Mononuclear cell (primary cell): ENCODE measurements around the gene SLC37A1. TPM values are rescaled to one million over a fixed set of nuclear protein-coding genes. Genes with fewer than 3 reads are reported as not detected.

ENCODE experiments used
- H3K27me3 ChIP-seq: 2 replicates; pipeline ENCODE4 v1.6.0; 2011; ENCODE audit warnings: low read length, control low read depth; ENCODE audit not compliant: insufficient read depth
- H3K4me1 ChIP-seq: 2 replicates; pipeline ENCODE4 v1.5.1; 2011; ENCODE audit warnings: mild to moderate bottlenecking, low read length, control low read depth; ENCODE audit not compliant: insufficient read depth
- H3K4me3 ChIP-seq: 2 replicates; pipeline ENCODE4 v1.5.1; 2011; ENCODE audit warnings: mild to moderate bottlenecking, low read length, moderate library complexity
- H3K9me3 ChIP-seq: 2 replicates; pipeline ENCODE4 v1.5.1; 2011; ENCODE audit warnings: low read depth, mild to moderate bottlenecking, control low read depth, low read length
- total RNA-seq: library from RNA; depleted of rRNA; stranded (reverse); fragments of >200 nt; gene quantifications from one replicate; pipeline ENCODE4 v1.2.3, GENCODE V29; 2012

Gene SLC37A1
- total RNA-seq, 1 donor = 19.4 TPM

GRCh38 chr21:42581993-42582786 lies 68.5 kb downstream of the SLC37A1 start:
- no peak overlapping the region for H3K4me3 ChIP-seq

GRCh38 chr21:42582787-42583476 lies 69.3 kb downstream of the SLC37A1 start:
- no peaks in the 10 kb centered on the region for H3K4me1 ChIP-seq
- H3K4me3 ChIP-seq = no peak overlapping the region
- no peaks in the 10 kb centered on the region for H3K9me3 ChIP-seq
- no peaks in the 10 kb centered on the region for H3K27me3 ChIP-seq

More at GRCh38 chr21:42581993-42582786, 68.5 kb downstream of the SLC37A1 start:
- Histone ChIP-seq H3K27me3 (no peaks in the 10 kb centered on the region), H3K9me3 (no peaks in the 10 kb centered on the region), H3K4me1 (no peaks in the 10 kb centered on the region)

GRCh38 chr21:42583477-42584295 lies 70.0 kb downstream of the SLC37A1 start:
- no peaks in the 10 kb centered on the region for H3K4me1 ChIP-seq
- no peaks in the 10 kb centered on the region for H3K27me3 ChIP-seq
- H3K9me3 ChIP-seq = no peaks in the 10 kb centered on the region
- no peak overlapping the region for H3K4me3 ChIP-seq

GRCh38 chr21:42584296-42584641 lies 70.6 kb downstream of the SLC37A1 start:
- Histone ChIP-seq H3K9me3 (no peaks in the 10 kb centered on the region), H3K27me3 (no peaks in the 10 kb centered on the region)

GRCh38 chr21:42585881-42586280 lies 72.2 kb downstream of the SLC37A1 start:
- Histone ChIP-seq H3K4me1 (peaks cover 5% of the 10 kb centered on the region), H3K4me3 (no peak overlapping the region), H3K27me3 (no peaks in the 10 kb centered on the region), H3K9me3 (no peaks in the 10 kb centered on the region)

More at GRCh38 chr21:42584296-42584641, 70.6 kb downstream of the SLC37A1 start:
- no peak overlapping the region for H3K4me3 ChIP-seq
- no peaks in the 10 kb centered on the region for H3K4me1 ChIP-seq

- Histone ChIP-seq H3K4me3 (no peak overlapping the region), H3K27me3 (no peaks in the 10 kb centered on the region), H3K4me1 (peaks cover 9% of the 10 kb centered on the region), H3K9me3 (no peaks in the 10 kb centered on the region)
Observed at GRCh38 chr21:42586406-42586805, 72.8 kb downstream of the SLC37A1 start.

- H3K4me3 ChIP-seq = no peak overlapping the region
- H3K9me3 ChIP-seq = no peaks in the 10 kb centered on the region
- peaks cover 9% of the 10 kb centered on the region for H3K4me1 ChIP-seq
- no peaks in the 10 kb centered on the region for H3K27me3 ChIP-seq
Observed at GRCh38 chr21:42587036-42587435, 73.4 kb downstream of the SLC37A1 start.

GRCh38 chr21:42590431-42591131 lies 76.9 kb downstream of the SLC37A1 start:
- H3K4me1 ChIP-seq = peaks cover 13% of the 10 kb centered on the region

GRCh38 chr21:42591170-42591869 lies 77.7 kb downstream of the SLC37A1 start:
- H3K27me3 ChIP-seq = no peaks in the 10 kb centered on the region
- no peak overlapping the region for H3K4me3 ChIP-seq
- peaks cover 13% of the 10 kb centered on the region for H3K4me1 ChIP-seq
- no peaks in the 10 kb centered on the region for H3K9me3 ChIP-seq

More at GRCh38 chr21:42590431-42591131, 76.9 kb downstream of the SLC37A1 start:
- Histone ChIP-seq H3K9me3 (no peaks in the 10 kb centered on the region), H3K4me3 (no peak overlapping the region), H3K27me3 (no peaks in the 10 kb centered on the region)

- no peaks in the 10 kb centered on the region for H3K9me3 ChIP-seq
- no peaks in the 10 kb centered on the region for H3K27me3 ChIP-seq
- no peak overlapping the region for H3K4me3 ChIP-seq
- peaks cover 13% of the 10 kb centered on the region for H3K4me1 ChIP-seq
Observed at GRCh38 chr21:42592156-42592820, 78.6 kb downstream of the SLC37A1 start.

GRCh38 chr21:42593007-42593814 lies 79.6 kb downstream of the SLC37A1 start:
- H3K9me3 ChIP-seq = no peaks in the 10 kb centered on the region
- no peaks in the 10 kb centered on the region for H3K27me3 ChIP-seq
- H3K4me1 ChIP-seq = peaks cover 13% of the 10 kb centered on the region
- no peak overlapping the region for H3K4me3 ChIP-seq

- H3K27me3 ChIP-seq = no peaks in the 10 kb centered on the region
- no peaks in the 10 kb centered on the region for H3K9me3 ChIP-seq
- H3K4me3 ChIP-seq = no peak overlapping the region
- peaks cover 13% of the 10 kb centered on the region for H3K4me1 ChIP-seq
Observed at GRCh38 chr21:42594616-42595282, 81.1 kb downstream of the SLC37A1 start.
